NCI-H2171 (cell line): ENCODE data around the gene ADPGK.
"Not testable (repeated sequence)": the region's sequence is repeated elsewhere in the genome, so short reads cannot be mapped to it uniquely, and the experiment has no call there.

Experiments used
- DNase-seq: peaks from one replicate; lab custom pipeline; 2025; lab: John Stamatoyannopoulos, UW

The ADPGK gene

GRCh38 chr15:72749700-72750099, 33.9 kb downstream of the ADPGK start:
- DNase-seq, result no peak

DNA sequence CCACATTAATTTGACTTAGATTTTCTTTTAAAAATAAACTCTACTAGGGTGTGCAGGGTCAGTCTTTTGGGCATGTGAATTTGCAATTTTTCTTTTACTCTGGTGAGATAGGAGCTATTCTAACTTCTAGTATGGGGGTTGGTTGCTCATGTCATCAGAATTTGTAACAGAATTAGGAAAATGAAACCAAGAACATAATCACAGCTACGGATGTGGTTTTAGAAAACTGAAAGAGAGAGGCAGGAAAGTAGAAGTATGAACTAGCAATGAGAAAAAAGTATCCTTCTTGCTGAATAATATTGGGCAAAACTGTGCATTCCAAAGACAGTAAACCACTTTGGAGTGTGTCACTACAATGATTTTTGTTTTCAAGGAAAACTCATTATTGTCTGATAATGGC, 43.3 kb downstream of the ADPGK start:
- DNase-seq, result no peak

- no peak for DNase-seq
Observed at GRCh38 chr15:72737723-72738122, 45.8 kb downstream of the ADPGK start.

DNA sequence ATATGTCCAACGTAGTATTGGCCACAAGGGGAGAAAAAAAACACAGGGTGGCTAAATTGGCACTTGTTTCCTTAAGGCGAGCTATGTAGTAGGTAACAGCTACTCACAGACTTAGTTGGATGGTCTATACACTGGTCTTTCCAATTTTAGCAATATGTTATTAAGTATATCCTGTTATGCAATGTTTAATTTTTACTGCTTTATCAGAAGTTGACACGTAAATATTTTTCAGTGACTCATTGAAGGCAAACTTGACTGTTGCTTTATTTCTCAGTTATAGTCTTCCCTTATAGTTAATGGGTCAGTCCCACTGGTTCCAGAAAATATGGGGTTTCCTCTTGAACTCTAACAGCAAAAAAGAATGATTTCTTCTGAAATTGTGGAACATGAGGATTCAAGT, 46.5 kb downstream of the ADPGK start:
- no peak for DNase-seq

- DNase-seq, result no peak
Observed at GRCh38 chr15:72735111-72735510, 48.4 kb downstream of the ADPGK start.

DNA sequence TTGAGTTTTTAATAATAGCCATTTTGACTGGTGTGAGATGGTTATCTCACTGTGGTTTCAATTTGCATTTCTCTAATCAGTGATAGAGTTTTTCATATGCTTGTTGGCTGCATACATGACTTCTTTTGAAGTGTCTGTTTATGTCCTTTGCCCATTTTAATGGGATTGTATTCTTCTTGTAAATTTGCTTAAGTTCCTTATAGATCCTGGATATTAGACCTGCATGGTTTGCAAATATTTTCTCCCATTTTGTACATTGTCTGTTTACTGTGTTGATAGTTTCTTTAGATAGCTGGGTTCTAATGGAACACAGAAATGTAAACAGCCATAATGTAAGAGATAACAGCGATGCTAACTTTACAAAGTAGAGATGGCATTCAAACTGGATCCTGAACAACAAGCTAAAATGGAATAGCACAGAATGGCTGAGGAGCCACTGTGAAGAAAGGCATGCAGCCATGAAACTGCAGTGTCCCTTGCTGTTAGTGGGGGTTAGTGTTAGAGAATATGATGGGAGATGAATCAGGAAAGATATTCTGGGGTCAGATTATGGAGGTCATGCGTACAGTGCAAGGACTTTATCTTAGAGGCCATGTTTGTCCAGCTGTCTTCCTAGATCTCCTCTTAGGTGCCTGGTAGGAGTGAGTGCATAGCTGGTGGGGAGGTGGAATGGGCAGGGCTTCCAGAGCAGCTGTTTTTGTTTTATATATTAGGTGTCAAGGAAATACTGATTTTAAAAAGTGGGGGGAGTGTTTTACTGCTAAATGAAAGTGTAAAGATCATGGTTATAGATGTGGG, 49.4 kb downstream of the ADPGK start:
- DNase-seq, result no peak

DNA sequence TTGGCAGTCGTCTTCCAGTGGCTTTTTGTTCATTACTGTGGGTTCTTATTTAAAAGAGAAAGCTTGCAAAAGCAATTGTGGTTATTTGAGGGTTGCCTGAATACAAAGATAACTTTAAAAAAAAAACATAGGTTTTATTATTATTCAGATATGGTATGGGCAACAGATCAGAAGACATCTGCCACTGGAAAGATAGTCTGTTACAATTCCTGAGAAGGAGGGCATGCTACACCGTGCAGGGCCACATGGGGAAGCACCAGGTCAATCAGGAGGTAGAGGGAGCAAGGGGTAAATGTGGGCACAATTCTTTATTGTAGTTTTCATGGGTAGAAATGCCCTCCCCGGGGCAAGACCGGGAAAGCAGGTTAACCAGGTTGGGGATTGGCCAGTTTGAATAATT, 51.0 kb downstream of the ADPGK start:
- DNase-seq, result no peak

- DNase-seq, result no peak
Observed at GRCh38 chr15:72732086-72732485, 51.5 kb downstream of the ADPGK start.

GRCh38 chr15:72728821-72729220, 54.7 kb downstream of the ADPGK start:
- no peak for DNase-seq

- not testable (repeated sequence) for DNase-seq
Observed at GRCh38 chr15:72728249-72728648, 55.3 kb downstream of the ADPGK start.

- no peak for DNase-seq
Observed at GRCh38 chr15:72727154-72727553, 56.4 kb downstream of the ADPGK start.

DNA sequence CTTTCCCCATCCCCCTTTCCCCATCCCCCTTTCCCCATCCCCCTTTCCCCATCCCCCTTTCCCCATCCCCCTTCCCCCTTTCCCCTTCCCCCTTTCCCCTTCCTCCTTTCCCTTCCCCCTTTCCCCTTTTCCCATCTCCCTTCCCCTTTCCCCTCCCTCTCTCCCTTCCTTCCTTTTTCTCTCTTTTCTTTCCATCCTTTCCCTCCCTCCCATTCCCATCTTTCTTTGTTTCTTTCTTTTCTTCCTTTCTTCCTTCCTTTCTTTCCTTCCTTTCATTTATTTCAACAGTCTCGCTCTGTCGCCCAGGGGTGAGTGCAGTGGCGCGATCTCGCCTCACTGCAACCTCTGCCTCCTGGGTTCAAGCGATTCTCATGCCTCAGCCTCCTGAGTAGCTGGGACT, 57.7 kb downstream of the ADPGK start:
- not testable (repeated sequence) for DNase-seq

GRCh38 chr15:72725446-72725845, 58.1 kb downstream of the ADPGK start:
- no peak for DNase-seq

DNA sequence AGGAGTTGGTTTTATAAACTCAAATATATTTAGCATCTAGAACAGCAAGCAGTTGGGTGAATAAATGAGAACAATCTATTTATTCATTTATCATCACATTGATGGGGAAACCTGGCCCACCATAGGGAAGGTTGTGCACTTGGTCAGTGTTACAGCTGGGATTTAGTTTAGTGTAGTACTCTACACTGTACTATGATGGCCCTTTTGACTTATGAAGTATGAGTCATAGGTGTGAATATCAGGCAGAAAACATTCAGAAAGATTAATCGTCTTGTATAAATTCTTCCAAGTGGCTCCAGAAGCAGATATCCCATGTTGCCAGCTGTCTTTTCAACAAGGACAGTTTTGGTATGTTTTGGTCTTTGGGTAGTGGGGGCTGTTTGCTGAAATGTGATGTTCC, 59.5 kb downstream of the ADPGK start:
- no peak for DNase-seq

GRCh38 chr15:72722071-72722696, 61.4 kb downstream of the ADPGK start:
- peak; percentile 62 for DNase-seq

- DNase-seq, result not testable (repeated sequence)
Observed at GRCh38 chr15:72708551-72709303, 74.8 kb downstream of the ADPGK start.

- DNase-seq, result no peak
Observed at GRCh38 chr15:72706266-72706665, 77.3 kb downstream of the ADPGK start.
